ENCODE results near the gene CIITA. TPM values are rescaled to one million over a fixed set of nuclear protein-coding genes. Genes with fewer than 3 reads are reported as not detected.

Gene CIITA
- total RNA-seq, 2 experiments from 2014 or later = 1.4 to 1.5 TPM

- no peaks in the 10 kb centered on the region for H3K36me3 Mint-ChIP-seq
- no peak overlapping the region for H3K27ac Mint-ChIP-seq
- H3K27me3 Mint-ChIP-seq = peaks cover 61% of the 10 kb centered on the region
- H3K4me1 Mint-ChIP-seq = peaks cover 19% of the 10 kb centered on the region
- DNase-seq = no peak
- H3K4me3 Mint-ChIP-seq = no peak overlapping the region
- no peaks in the 10 kb centered on the region for H3K9me3 Mint-ChIP-seq
These were observed 8.2 kb downstream of the CIITA start for GRCh38 chr16:10885246-10885645.

- Mint-ChIP-seq H3K4me1 (no peaks in the 10 kb centered on the region), H3K9me3 (no peaks in the 10 kb centered on the region), H3K27ac (no peak overlapping the region), H3K27me3 (peaks cover 61% of the 10 kb centered on the region), H3K36me3 (no peaks in the 10 kb centered on the region), H3K4me3 (no peak overlapping the region)
- no peak for DNase-seq
These were observed 11.4 kb downstream of the CIITA start for GRCh38 chr16:10888320-10888937.

GRCh38 chr16:10889855-10890254, 12.9 kb downstream of the CIITA start:
- no peaks in the 10 kb centered on the region for H3K9me3 Mint-ChIP-seq
- H3K27me3 Mint-ChIP-seq = peaks cover 53% of the 10 kb centered on the region
- no peaks in the 10 kb centered on the region for H3K36me3 Mint-ChIP-seq
- H3K4me3 Mint-ChIP-seq = no peak overlapping the region
- DNase-seq = no peak
- H3K4me1 Mint-ChIP-seq = no peaks in the 10 kb centered on the region
- H3K27ac Mint-ChIP-seq = no peak overlapping the region

GRCh38 chr16:10892782-10893318, 15.8 kb downstream of the CIITA start:
- Mint-ChIP-seq H3K27me3 (peaks cover 51% of the 10 kb centered on the region), H3K36me3 (no peaks in the 10 kb centered on the region), H3K4me1 (peaks cover 2% of the 10 kb centered on the region), H3K27ac (no peak overlapping the region), H3K4me3 (no peak overlapping the region), H3K9me3 (peaks cover 1% of the 10 kb centered on the region)
- no peak for DNase-seq

GRCh38 chr16:10895053-10895946, 18.3 kb downstream of the CIITA start:
- H3K9me3 Mint-ChIP-seq = peaks cover 1% of the 10 kb centered on the region
- H3K4me1 Mint-ChIP-seq = peaks cover 2% of the 10 kb centered on the region
- no peak overlapping the region for H3K4me3 Mint-ChIP-seq
- H3K36me3 Mint-ChIP-seq = no peaks in the 10 kb centered on the region
- H3K27ac Mint-ChIP-seq = no peak overlapping the region
- H3K27me3 Mint-ChIP-seq = peaks cover 37% of the 10 kb centered on the region
- no peak for DNase-seq

- Mint-ChIP-seq H3K9me3 (peaks cover 1% of the 10 kb centered on the region), H3K4me3 (no peak overlapping the region), H3K4me1 (peaks cover 2% of the 10 kb centered on the region), H3K36me3 (no peaks in the 10 kb centered on the region), H3K27ac (no peak overlapping the region), H3K27me3 (peaks cover 31% of the 10 kb centered on the region)
- no peak for DNase-seq
These were observed 19.2 kb downstream of the CIITA start for GRCh38 chr16:10896165-10896564.

- H3K27ac Mint-ChIP-seq = no peak overlapping the region
- peaks cover 1% of the 10 kb centered on the region for H3K9me3 Mint-ChIP-seq
- H3K27me3 Mint-ChIP-seq = peaks cover 28% of the 10 kb centered on the region
These were observed 19.7 kb downstream of the CIITA start for GRCh38 chr16:10896723-10897122.

GRCh38 chr16:10897134-10897533, 20.1 kb downstream of the CIITA start:
- no peak for DNase-seq
- Mint-ChIP-seq H3K9me3 (peaks cover 1% of the 10 kb centered on the region), H3K27ac (no peak overlapping the region), H3K4me3 (no peak overlapping the region), H3K36me3 (no peaks in the 10 kb centered on the region), H3K27me3 (peaks cover 24% of the 10 kb centered on the region), H3K4me1 (peaks cover 2% of the 10 kb centered on the region)

More at GRCh38 chr16:10896723-10897122, 19.7 kb downstream of the CIITA start:
- Mint-ChIP-seq H3K36me3 (no peaks in the 10 kb centered on the region), H3K4me3 (no peak overlapping the region), H3K4me1 (peaks cover 2% of the 10 kb centered on the region)
- DNase-seq = no peak

GRCh38 chr16:10902999-10903398, 26.0 kb downstream of the CIITA start:
- Mint-ChIP-seq H3K36me3 (peaks cover 1% of the 10 kb centered on the region), H3K4me3 (no peak overlapping the region), H3K9me3 (peaks cover 4% of the 10 kb centered on the region), H3K27me3 (no peaks in the 10 kb centered on the region), H3K4me1 (no peaks in the 10 kb centered on the region), H3K27ac (no peak overlapping the region)
- DNase-seq = no peak

- Mint-ChIP-seq H3K27me3 (no peaks in the 10 kb centered on the region), H3K36me3 (peaks cover 1% of the 10 kb centered on the region), H3K27ac (no peak overlapping the region), H3K9me3 (peaks cover 4% of the 10 kb centered on the region), H3K4me3 (no peak overlapping the region), H3K4me1 (no peaks in the 10 kb centered on the region)
- no peak for DNase-seq
These were observed 29.5 kb downstream of the CIITA start for GRCh38 chr16:10906482-10906881.

GRCh38 chr16:10906914-10907756, 30.1 kb downstream of the CIITA start:
- no peak for DNase-seq
- Mint-ChIP-seq H3K9me3 (peaks cover 4% of the 10 kb centered on the region), H3K4me1 (no peaks in the 10 kb centered on the region), H3K36me3 (peaks cover 1% of the 10 kb centered on the region), H3K27me3 (no peaks in the 10 kb centered on the region), H3K27ac (no peak overlapping the region), H3K4me3 (no peak overlapping the region)

- peaks cover under 1% of the 10 kb centered on the region for H3K36me3 Mint-ChIP-seq
- DNase-seq = no peak
- no peak overlapping the region for H3K4me3 Mint-ChIP-seq
- H3K9me3 Mint-ChIP-seq = peaks cover 3% of the 10 kb centered on the region
- no peaks in the 10 kb centered on the region for H3K4me1 Mint-ChIP-seq
- no peaks in the 10 kb centered on the region for H3K27me3 Mint-ChIP-seq
- H3K27ac Mint-ChIP-seq = no peak overlapping the region
These were observed 30.7 kb downstream of the CIITA start for GRCh38 chr16:10907757-10908045.

- H3K27me3 Mint-ChIP-seq = no peaks in the 10 kb centered on the region
- DNase-seq = no peak
- H3K4me3 Mint-ChIP-seq = no peak overlapping the region
- H3K4me1 Mint-ChIP-seq = peaks cover 8% of the 10 kb centered on the region
- H3K27ac Mint-ChIP-seq = no peak overlapping the region
- no peaks in the 10 kb centered on the region for H3K9me3 Mint-ChIP-seq
- no peaks in the 10 kb centered on the region for H3K36me3 Mint-ChIP-seq
These were observed 34.3 kb downstream of the CIITA start for GRCh38 chr16:10911267-10911666.

GRCh38 chr16:10916534-10916933, 39.5 kb downstream of the CIITA start:
- H3K27me3 Mint-ChIP-seq = no peaks in the 10 kb centered on the region
- H3K27ac Mint-ChIP-seq = no peak overlapping the region
- no peak overlapping the region for H3K4me3 Mint-ChIP-seq
- DNase-seq = no peak
- H3K4me1 Mint-ChIP-seq = peaks cover 8% of the 10 kb centered on the region
- no peaks in the 10 kb centered on the region for H3K36me3 Mint-ChIP-seq
- H3K9me3 Mint-ChIP-seq = no peaks in the 10 kb centered on the region
